H1 (cell line): Measurements from ENCODE around the gene DCDC2B. TPM values are rescaled to one million over a fixed set of nuclear protein-coding genes. Genes with fewer than 3 reads are reported as not detected.

Experiments used
- CTCF ChIA-PET: fragments of 300-600 bp; sonication (Branson Sonifier 250); formaldehyde crosslinking; loops from one replicate; lab custom pipeline; 2021; ENCODE audit not compliant: partially characterized antibody; lab: Charles Lee
- POLR2A ChIA-PET: fragments of 300-600 bp; sonication (Branson Sonifier 250); formaldehyde crosslinking; loops from one replicate; lab custom pipeline; 2021; ENCODE audit warnings: inconsistent platforms; ENCODE audit not compliant: partially characterized antibody; lab: Charles Lee
- DNase-seq, 2 experiments: peaks; one replicate each; pipeline versions ENCODE4 v3.0.0 to v3.0.0-alpha.2; 2010 to 2022; ENCODE audit warnings: low spot score in 2 of 2, low read depth in 1 of 2, mixed read lengths in 1 of 2
- FAIRE-seq: peaks from 2 replicates; lab custom pipeline; 2011; peaks lifted over from hg19 to GRCh38; lab: Jason Lieb, UNC
- H2AFZ ChIP-seq: 2 replicates; pipeline ENCODE4 v1.8.1; 2012; ENCODE audit warnings: low read length, inconsistent platforms
- H2AK5ac ChIP-seq: 2 replicates; pipeline ENCODE4 v1.6.1; 2013; ENCODE audit warnings: low read depth, low read length
- H2BK120ac ChIP-seq: replicated peaks from 2 replicates; pipeline ENCODE3; 2013; ENCODE audit warnings: low read depth, low read length, inconsistent platforms
- H2BK12ac ChIP-seq: 2 replicates; pipeline ENCODE4 v1.6.1; 2013; ENCODE audit warnings: low read depth, low read length
- H2BK15ac ChIP-seq: 2 replicates; pipeline ENCODE4 v1.6.1; 2013; ENCODE audit warnings: low read length
- H2BK20ac ChIP-seq: 2 replicates; pipeline ENCODE4 v1.6.1; 2013; ENCODE audit warnings: low read length
- H2BK5ac ChIP-seq: 2 replicates; pipeline ENCODE4 v1.6.1; 2013; ENCODE audit warnings: low read depth, low read length
- H3K14ac ChIP-seq: 2 replicates; pipeline ENCODE4 v1.6.1; 2013; ENCODE audit warnings: inconsistent platforms; ENCODE audit not compliant: insufficient read length
- H3K18ac ChIP-seq: 2 replicates; pipeline ENCODE4 v1.6.1; 2013; ENCODE audit warnings: low read length; ENCODE audit errors: extremely low read depth
- H3K23ac ChIP-seq: 2 replicates; pipeline ENCODE4 v1.6.1; 2013; ENCODE audit warnings: inconsistent platforms; ENCODE audit not compliant: insufficient read length
- H3K23me2 ChIP-seq: 2 replicates; pipeline ENCODE4 v1.6.1; 2013; ENCODE audit warnings: low read depth, low read length
- H3K27ac ChIP-seq: 2 replicates; pipeline ENCODE4 v1.6.1; 2011; ENCODE audit warnings: low read depth, low read length, inconsistent platforms
- H3K27me3 ChIP-seq, 4 experiments: replicated peaks in 1 of 4; 1 replicate in 1 of 4; 2 replicates in 3 of 4; pipeline versions ENCODE4 v1.6.1 to v1.8.1; 2011 to 2013; ENCODE audit warnings: low read length in 3 of 4, mild to moderate bottlenecking in 3 of 4, inconsistent platforms in 2 of 4, mixed read lengths in 2 of 4, moderate library complexity in 1 of 4; ENCODE audit not compliant: control insufficient read depth in 3 of 4, insufficient read depth in 3 of 4; ENCODE audit errors: extremely low read depth in 1 of 4
- H3K36me3 ChIP-seq, 4 experiments: 2 replicates each; pipeline versions ENCODE4 v1.6.1 to v1.8.1; 2011 to 2013; ENCODE audit warnings: mild to moderate bottlenecking in 4 of 4, low read length in 3 of 4, moderate library complexity in 2 of 4, control low read depth in 1 of 4, inconsistent platforms in 1 of 4; ENCODE audit not compliant: insufficient read depth in 4 of 4, control insufficient read depth in 2 of 4
- H3K4ac ChIP-seq: replicated peaks from 2 replicates; pipeline ENCODE3; 2013; ENCODE audit warnings: low read length, low read depth, mixed read lengths, inconsistent platforms; ENCODE audit not compliant: insufficient read length
- H3K4me1 ChIP-seq, 4 experiments: replicated peaks in 1 of 4; 1 replicate in 1 of 4; 2 replicates in 3 of 4; pipeline versions ENCODE4 v1.6.1 to v1.8.1; 2011 to 2013; ENCODE audit warnings: low read length in 3 of 4, inconsistent platforms in 2 of 4, mixed read lengths in 1 of 4; ENCODE audit not compliant: insufficient read depth in 4 of 4, control insufficient read depth in 3 of 4
- H3K4me2 ChIP-seq, 2 experiments: 2 replicates each; pipeline versions ENCODE4 v1.6.1 to v1.8.1; 2011 to 2013; ENCODE audit warnings: low read depth in 2 of 2, low read length in 2 of 2, control low read depth in 1 of 2, inconsistent platforms in 1 of 2, mild to moderate bottlenecking in 1 of 2; ENCODE audit not compliant: insufficient read depth in 1 of 2
- H3K4me3 ChIP-seq, 4 experiments: fragments of 200-600, 300-600 bp in 1 of 4; sonication (generic), shearing (Covaris generic), sonication (Bioruptor Twin) in 1 of 4; 2 replicates each; pipeline versions ENCODE4 v1.5.1 to v1.8.1; 2011 to 2016; ENCODE audit warnings: low read length in 4 of 4, low read depth in 3 of 4, control low read depth in 2 of 4, inconsistent platforms in 2 of 4, mild to moderate bottlenecking in 2 of 4, mixed read lengths in 1 of 4, moderate library complexity in 1 of 4; ENCODE audit not compliant: insufficient read depth in 2 of 4; ENCODE audit errors: extremely low read depth in 1 of 4
- H3K56ac ChIP-seq: replicated peaks from 2 replicates; pipeline ENCODE3; 2013; ENCODE audit warnings: low read depth, mild to moderate bottlenecking, mixed read lengths, low read length, inconsistent platforms; ENCODE audit not compliant: insufficient read length
- H3K79me1 ChIP-seq: 2 replicates; pipeline ENCODE4 v1.6.1; 2013; ENCODE audit warnings: low read depth, low read length, control low read depth
- H3K79me2 ChIP-seq, 2 experiments: 2 replicates each; pipeline versions ENCODE4 v1.6.1 to v1.8.1; 2012 to 2013; ENCODE audit warnings: low read length in 2 of 2, mild to moderate bottlenecking in 2 of 2, inconsistent platforms in 1 of 2; ENCODE audit not compliant: insufficient read depth in 2 of 2, control insufficient read depth in 1 of 2
- H3K9ac ChIP-seq, 4 experiments: replicated peaks in 1 of 4; 1 replicate in 1 of 4; 2 replicates in 3 of 4; pipeline versions ENCODE4 v1.6.1 to v1.8.1; 2011 to 2013; ENCODE audit warnings: low read depth in 3 of 4, low read length in 3 of 4, control low read depth in 2 of 4, mild to moderate bottlenecking in 2 of 4, moderate library complexity in 2 of 4, inconsistent platforms in 1 of 4; ENCODE audit errors: extremely low read depth in 1 of 4
- H3K9me3 ChIP-seq, 2 experiments: 2 replicates each; pipeline versions ENCODE4 v1.6.1 to v1.8.1; 2012 to 2013; ENCODE audit warnings: mild to moderate bottlenecking in 2 of 2, moderate library complexity in 2 of 2, control low read depth in 1 of 2, inconsistent platforms in 1 of 2, low read depth in 1 of 2, low read length in 1 of 2, mixed read lengths in 1 of 2; ENCODE audit not compliant: insufficient read depth in 2 of 2
- H4K20me1 ChIP-seq, 2 experiments: replicated peaks in 1 of 2; 2 replicates each; pipeline versions ENCODE3 to v1.8.1; 2011 to 2013; ENCODE audit warnings: inconsistent platforms in 2 of 2, low read length in 2 of 2, mild to moderate bottlenecking in 1 of 2; ENCODE audit not compliant: insufficient read depth in 2 of 2, control insufficient read depth in 1 of 2
- H4K5ac ChIP-seq: 2 replicates; pipeline ENCODE4 v1.6.1; 2013; ENCODE audit warnings: low read length, low read depth, mixed read lengths, inconsistent platforms; ENCODE audit not compliant: insufficient read length
- H4K8ac ChIP-seq: 2 replicates; pipeline ENCODE4 v1.8.0; 2013; ENCODE audit warnings: mild to moderate bottlenecking, moderate library complexity, low read length, inconsistent platforms; ENCODE audit not compliant: insufficient read depth; ENCODE audit errors: extremely low read depth
- H4K91ac ChIP-seq: replicated peaks from 2 replicates; pipeline ENCODE3; 2013; ENCODE audit warnings: low read length, mixed read lengths, inconsistent platforms; ENCODE audit not compliant: insufficient read length
- JUND ChIP-seq: IDR thresholded peaks from 2 replicates; pipeline ENCODE4 v1.6.1; 2011; ENCODE audit warnings: mild to moderate bottlenecking, improper control_type of control experiment, low read length
- KDM1A ChIP-seq: fragments of 200-600, 300-600 bp; sonication (generic); IDR thresholded peaks from 2 replicates; pipeline ENCODE4 v1.7.1; 2016; ENCODE audit warnings: mild to moderate bottlenecking, low read length, borderline replicate concordance
- NRF1 ChIP-seq: IDR thresholded peaks from 2 replicates; pipeline ENCODE4 v1.6.1; 2011; ENCODE audit warnings: mild to moderate bottlenecking, low read depth, low read length, improper control_type of control experiment
- SIN3A ChIP-seq, 2 experiments: IDR thresholded peaks in 1 of 2; conservative IDR thresholded peaks in 1 of 2; 2 replicates each; pipeline ENCODE4 v1.6.1; 2011 to 2012; ENCODE audit warnings: low read length in 2 of 2, improper control_type of control experiment in 1 of 2, low read depth in 1 of 2, mild to moderate bottlenecking in 1 of 2
- SP2 ChIP-seq: IDR thresholded peaks from 2 replicates; pipeline ENCODE4 v1.6.1; 2012; ENCODE audit warnings: mild to moderate bottlenecking, low read length, inconsistent platforms
- TEAD4 ChIP-seq: IDR thresholded peaks from 2 replicates; pipeline ENCODE4 v1.6.1; 2012; ENCODE audit warnings: low read depth, low read length, inconsistent platforms, mixed read lengths
- WGBS, 2 experiments: shearing (Covaris generic) in 1 of 2; methylation state at CpG; one replicate each; pipeline versions ENCODE4 v1.1.6 to v1.1.7; 2013 to 2015; ENCODE audit warnings: low lambda C conversion rate in 2 of 2, mixed read lengths in 2 of 2, inconsistent platforms in 1 of 2, low coverage in 1 of 2, missing lambda C conversion rate in 1 of 2; ENCODE audit not compliant: insufficient replicate concordance in 2 of 2, insufficient coverage in 1 of 2, insufficient read length in 1 of 2; ENCODE audit errors: extremely low coverage in 1 of 2, missing lambda C conversion rate in 1 of 2; 5-methylcytosine and 5-hydroxymethylcytosine counted together
- polyA plus RNA-seq, 7 experiments: library from polyadenylated mRNA; depleted of rRNA in 3 of 7; stranded (reverse) in 5 of 7; unstranded in 2 of 7; fragments of >200 nt in 5 of 7; fragments of 200-250 nt in 2 of 7; gene quantifications; 1 replicate in 5 of 7; 2 replicates in 1 of 7; 4 replicates in 1 of 7; pipeline versions ENCODE4 v1.2.1 to v1.2.3, GENCODE V29; 2011 to 2013; ENCODE audit warnings: missing spikeins in 2 of 7, mixed read lengths in 2 of 7
- total RNA-seq: library from RNA; stranded (reverse); fragmentation: NEBNext Ultra II Directional; extraction: Animal tissue kit (Norgen Biotek cat#: 25700); gene quantifications from 2 replicates; pipeline ENCODE4 v1.2.1, GENCODE V29; 2021

Gene DCDC2B
- total and polyA plus RNA-seq, 2 of the 8 experiments (the other 6 are each of a cell fraction or from before 2014, with no cell fraction given), result not detected

DNA sequence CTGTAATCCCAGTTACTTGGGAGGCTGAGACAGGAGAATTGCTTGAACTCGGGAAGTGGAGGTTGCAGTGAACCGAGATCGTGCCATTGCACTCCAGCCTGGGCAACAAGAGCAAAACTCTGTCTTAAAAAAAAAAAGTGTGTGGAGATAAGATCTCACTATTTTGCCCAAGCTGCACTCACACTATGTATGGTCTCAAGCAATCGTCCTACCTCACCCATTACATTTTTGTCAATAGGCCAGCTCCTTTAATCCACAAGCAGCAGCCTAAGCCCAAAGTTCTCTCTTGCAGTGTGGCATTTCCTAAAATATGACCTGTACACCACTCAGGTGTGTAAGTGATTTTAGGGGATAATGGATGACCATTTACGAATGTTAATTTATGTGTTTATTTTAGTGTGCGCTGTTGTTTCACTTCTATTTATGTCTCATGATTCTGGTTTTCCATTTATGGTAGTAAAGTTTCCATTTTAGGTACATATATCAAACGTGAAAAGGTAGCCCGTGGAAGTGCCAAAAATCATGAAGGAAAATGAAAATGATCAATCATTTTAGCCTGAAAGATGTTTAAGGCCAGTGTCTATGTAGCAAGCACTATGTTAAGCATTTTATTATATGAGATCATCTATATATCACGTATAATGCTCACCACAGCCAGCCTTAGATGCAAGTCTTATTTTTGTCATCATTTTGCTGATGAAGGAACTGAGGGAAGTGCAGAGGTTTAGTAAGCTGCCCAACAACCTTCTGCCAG is 47.8 kb downstream of the DCDC2B start:
- no peaks in the 10 kb centered on the region for H3K79me1 ChIP-seq
- no peak overlapping the region for H3K4me3 ChIP-seq
- no peak overlapping the region for H4K8ac ChIP-seq
- no peak for FAIRE-seq
- no peak overlapping the region for H3K14ac ChIP-seq
- H2AFZ ChIP-seq, result no peak overlapping the region
- H3K23me2 ChIP-seq, result no peaks in the 10 kb centered on the region; the same call in 1 of the 2 replicates
- H2BK120ac ChIP-seq, result no peak overlapping the region
- no peak overlapping the region for H2AK5ac ChIP-seq
- no peak overlapping the region for H3K23ac ChIP-seq
- H3K36me3 ChIP-seq, result no peaks in the 10 kb centered on the region
- H3K27me3 ChIP-seq, result no peaks in the 10 kb centered on the region; a peak in 1 of 7 replicates
- H2BK20ac ChIP-seq, result no peak overlapping the region
- no peak overlapping the region for H2BK5ac ChIP-seq
- H3K56ac ChIP-seq, result no peak overlapping the region
- H3K27ac ChIP-seq, result no peak overlapping the region
- H3K4me1 ChIP-seq, result no peaks in the 10 kb centered on the region; a peak in 1 of 7 replicates
- H3K79me2 ChIP-seq, result no peaks in the 10 kb centered on the region
- WGBS, 2 experiments, result 88% methylated on average over 9 of the region's 9 CpGs; no CpG with 5 or more reads in 1 of the 2 experiments
- H4K20me1 ChIP-seq, result no peaks in the 10 kb centered on the region
- H3K4ac ChIP-seq, result no peak overlapping the region
- ChIA-PET POLR2A (interaction anchor here (0.6 to 1.3 kb wide), 7 partner anchors 9 to 310 kb away, joined by 3 to 6 read pairs (median 4); no protein-coding TSS in a partner anchor), CTCF (interaction anchor here (0.9 to 5.3 kb wide), 4 partner anchors 8 to 72 kb away, joined by 3 to 37 read pairs (median 4); partner anchors contain the start of genes FAM167B and LCK)
- no peaks in the 10 kb centered on the region for H3K9me3 ChIP-seq
- no peak for DNase-seq
- no peak overlapping the region for H3K4me2 ChIP-seq
- no peak overlapping the region for H2BK15ac ChIP-seq
- no peak overlapping the region for H3K9ac ChIP-seq
- H3K18ac ChIP-seq, result no peak overlapping the region
- no peak overlapping the region for H4K5ac ChIP-seq
- H2BK12ac ChIP-seq, result no peak overlapping the region
- H4K91ac ChIP-seq, result no peak overlapping the region
- TF ChIP-seq TEAD4, result no peak
- TF ChIP-seq KDM1A, result no peak
- no peak for TF ChIP-seq NRF1
- no peak for TF ChIP-seq SP2
- no peak for TF ChIP-seq SIN3A (conservative IDR thresholded peaks at IDR 0.05 in 1 of 2, IDR thresholded peaks at IDR 0.05 in 1 of 2; ENCODE audit: low read depth in 1 of 2, low read length in 2 of 2)
- TF ChIP-seq JUND, result no peak
